ENCODE data around the gene LRRN2. TPM values are rescaled to one million over a fixed set of nuclear protein-coding genes. Genes with fewer than 3 reads are reported as not detected.

LRRN2 gene
- polyA plus RNA-seq, 1 experiment: not detected

DNA sequence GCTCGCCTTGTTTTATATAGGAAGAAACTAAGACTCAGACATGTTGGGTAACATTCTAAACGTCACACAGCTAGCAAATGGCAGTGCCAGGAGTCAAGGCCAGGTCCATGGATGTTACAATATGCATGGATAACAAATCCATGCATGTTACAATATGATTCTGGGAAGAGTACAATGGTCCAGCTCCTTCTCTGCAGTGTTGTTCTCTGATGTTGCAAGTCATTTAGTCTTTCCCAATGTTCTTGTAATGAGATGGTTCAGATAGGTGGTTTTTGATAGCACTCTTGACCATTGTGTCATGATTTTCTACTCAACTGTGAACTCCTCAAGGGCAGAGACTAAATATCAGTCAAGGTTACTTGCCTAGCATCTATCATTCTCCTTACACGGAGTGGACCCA lies 15.7 kb upstream of the LRRN2 start:
- POLR2A ChIA-PET: no interaction called here
- TF ChIP-seq, protein P1, sequence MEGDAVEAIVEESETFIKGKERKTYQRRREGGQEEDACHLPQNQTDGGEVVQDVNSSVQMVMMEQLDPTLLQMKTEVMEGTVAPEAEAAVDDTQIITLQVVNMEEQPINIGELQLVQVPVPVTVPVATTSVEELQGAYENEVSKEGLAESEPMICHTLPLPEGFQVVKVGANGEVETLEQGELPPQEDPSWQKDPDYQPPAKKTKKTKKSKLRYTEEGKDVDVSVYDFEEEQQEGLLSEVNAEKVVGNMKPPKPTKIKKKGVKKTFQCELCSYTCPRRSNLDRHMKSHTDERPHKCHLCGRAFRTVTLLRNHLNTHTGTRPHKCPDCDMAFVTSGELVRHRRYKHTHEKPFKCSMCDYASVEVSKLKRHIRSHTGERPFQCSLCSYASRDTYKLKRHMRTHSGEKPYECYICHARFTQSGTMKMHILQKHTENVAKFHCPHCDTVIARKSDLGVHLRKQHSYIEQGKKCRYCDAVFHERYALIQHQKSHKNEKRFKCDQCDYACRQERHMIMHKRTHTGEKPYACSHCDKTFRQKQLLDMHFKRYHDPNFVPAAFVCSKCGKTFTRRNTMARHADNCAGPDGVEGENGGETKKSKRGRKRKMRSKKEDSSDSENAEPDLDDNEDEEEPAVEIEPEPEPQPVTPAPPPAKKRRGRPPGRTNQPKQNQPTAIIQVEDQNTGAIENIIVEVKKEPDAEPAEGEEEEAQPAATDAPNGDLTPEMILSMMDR (IDR thresholded peaks at IDR 0.05; ENCODE audit: low read depth, low read length): no peak
- no peak overlapping the region for H3K4me3 ChIP-seq (ENCODE audit: low read depth, low read length)
- no peak overlapping the region for H3K27ac ChIP-seq (ENCODE audit: low read depth, low read length)
- CTCF ChIA-PET: no interaction called here
- peaks cover 12% of the 10 kb centered on the region for H3K27me3 ChIP-seq (ENCODE audit: control insufficient read depth, insufficient read depth, low read length)
- no peaks in the 10 kb centered on the region for H3K9me3 ChIP-seq (ENCODE audit: control insufficient read depth, insufficient read depth, low read length)
- no peak for DNase-seq (ENCODE audit: low read depth, low spot score)

DNA sequence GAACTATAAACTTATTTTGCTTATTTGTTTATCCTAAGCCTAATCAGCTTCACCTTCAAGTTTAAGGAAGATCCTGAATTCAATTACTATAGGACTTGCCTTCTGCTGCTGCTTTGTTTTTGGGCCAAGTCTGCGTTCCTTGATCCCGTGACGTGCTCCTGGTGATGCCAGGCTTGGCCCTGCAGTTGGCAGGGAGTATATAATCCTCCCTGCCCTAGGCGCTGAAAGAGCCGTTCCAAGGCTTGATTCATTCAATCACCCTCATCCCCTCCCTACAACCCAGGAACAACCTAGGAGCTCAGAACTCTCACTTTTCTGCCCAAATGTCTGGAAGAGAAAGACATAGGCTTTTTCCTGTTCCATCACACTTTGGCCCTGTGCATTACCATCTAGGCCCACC lies 12.4 kb upstream of the LRRN2 start:
- TF ChIP-seq, protein P1 (IDR thresholded peaks at IDR 0.05; ENCODE audit: low read depth, low read length): no peak
- POLR2A ChIA-PET: no interaction called here

DNA sequence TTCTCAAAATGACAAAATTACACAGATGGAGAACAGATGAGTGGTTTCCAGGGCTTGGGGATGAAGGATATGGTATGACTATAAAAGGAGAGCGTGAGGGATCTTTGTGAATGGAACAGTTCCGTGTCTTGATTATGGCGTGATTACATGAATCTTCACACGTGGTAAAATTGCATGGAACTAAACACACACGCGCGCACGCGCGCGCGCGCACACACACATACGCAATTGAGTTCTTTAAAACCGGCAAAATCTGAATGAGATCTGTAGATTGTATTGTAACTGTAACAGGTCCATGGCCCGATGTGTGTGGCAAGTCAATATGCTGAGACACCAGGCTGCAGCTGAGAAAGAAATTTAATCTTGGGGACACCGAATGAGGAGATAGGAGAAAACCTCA lies 11.1 kb upstream of the LRRN2 start:
- Histone ChIP-seq H3K4me3 (ENCODE audit: low read depth, low read length) (no peak overlapping the region), H3K27ac (ENCODE audit: low read depth, low read length) (no peak overlapping the region), H3K27me3 (ENCODE audit: control insufficient read depth, insufficient read depth, low read length) (peaks cover 14% of the 10 kb centered on the region), H3K9me3 (ENCODE audit: control insufficient read depth, insufficient read depth, low read length) (no peaks in the 10 kb centered on the region)
- DNase-seq (ENCODE audit: low read depth, low spot score): no peak
- TF ChIP-seq, protein P1 (IDR thresholded peaks at IDR 0.05; ENCODE audit: low read depth, low read length): no peak
- ChIA-PET CTCF (interaction anchor here (0.6 kb wide), 1 partner anchor 115 kb away, joined by 3 read pairs; no protein-coding TSS in a partner anchor), POLR2A (no interaction called here)

More for the DNA sequence above, 12.4 kb upstream of the LRRN2 start:
- no peak for DNase-seq (ENCODE audit: low read depth, low spot score)
- H3K4me3 ChIP-seq (ENCODE audit: low read depth, low read length): no peak overlapping the region
- CTCF ChIA-PET: interaction anchor here (0.9 to 1.0 kb wide), 2 partner anchors 94 to 133 kb away, joined by 3 read pairs; no protein-coding TSS in a partner anchor
- peaks cover 10% of the 10 kb centered on the region for H3K27me3 ChIP-seq (ENCODE audit: control insufficient read depth, insufficient read depth, low read length)
- H3K27ac ChIP-seq (ENCODE audit: low read depth, low read length): no peak overlapping the region
- H3K9me3 ChIP-seq (ENCODE audit: control insufficient read depth, insufficient read depth, low read length): no peaks in the 10 kb centered on the region

DNA sequence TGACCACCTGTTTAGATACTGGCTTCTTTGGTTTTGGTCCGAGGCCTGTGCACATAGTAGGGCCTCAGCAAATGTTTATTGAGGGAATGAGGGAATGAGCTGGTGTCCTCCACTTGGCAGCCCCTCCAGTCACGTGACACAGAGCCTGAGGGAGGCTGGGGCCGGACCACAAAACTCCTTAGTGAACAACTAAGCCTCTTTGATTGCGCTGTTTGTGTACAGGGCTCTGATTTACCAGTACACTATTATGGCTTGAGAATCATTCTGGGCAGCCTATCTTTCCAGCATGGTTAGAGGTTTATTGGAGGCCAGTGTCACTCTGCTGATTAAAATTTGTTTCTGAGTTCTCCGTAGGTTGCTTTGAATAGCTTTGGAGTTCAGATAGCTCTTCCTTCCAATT lies 10.2 kb upstream of the LRRN2 start:
- Histone ChIP-seq H3K27me3 (ENCODE audit: control insufficient read depth, insufficient read depth, low read length) (peaks cover 14% of the 10 kb centered on the region), H3K4me3 (ENCODE audit: low read depth, low read length) (no peak overlapping the region), H3K9me3 (ENCODE audit: control insufficient read depth, insufficient read depth, low read length) (no peaks in the 10 kb centered on the region), H3K27ac (ENCODE audit: low read depth, low read length) (no peak overlapping the region)
- POLR2A ChIA-PET: no interaction called here
- CTCF ChIA-PET: no interaction called here
- TF ChIP-seq, protein P1 (IDR thresholded peaks at IDR 0.05; ENCODE audit: low read depth, low read length): no peak
- no peak for DNase-seq (ENCODE audit: low read depth, low spot score)

DNA sequence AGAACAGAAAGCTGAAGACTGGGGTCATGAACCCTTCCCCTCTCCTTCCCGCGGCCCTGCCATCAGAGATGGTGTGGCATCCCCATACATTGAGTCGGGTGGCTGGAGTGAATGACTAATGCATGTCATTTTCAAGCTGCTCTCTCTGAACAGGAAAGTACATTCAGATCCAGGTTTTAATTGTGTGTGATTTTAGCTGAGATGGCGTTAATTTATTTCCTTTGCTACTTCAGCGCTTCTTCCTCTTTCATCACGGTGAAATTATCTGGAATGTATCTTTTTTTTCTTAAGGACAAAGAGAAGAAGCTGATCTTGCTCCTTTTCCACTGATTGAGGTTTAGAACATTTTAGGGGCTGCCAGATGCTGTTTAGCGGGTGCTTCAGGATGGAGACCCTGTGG lies 8.6 kb upstream of the LRRN2 start:
- TF ChIP-seq, protein P1 (IDR thresholded peaks at IDR 0.05; ENCODE audit: low read depth, low read length): no peak
- peaks cover 14% of the 10 kb centered on the region for H3K27me3 ChIP-seq (ENCODE audit: control insufficient read depth, insufficient read depth, low read length)
- CTCF ChIA-PET: interaction anchor here (1.3 to 1.6 kb wide), 2 partner anchors 53 to 113 kb away, joined by 3 to 4 read pairs; no protein-coding TSS in a partner anchor

More for the DNA sequence above, 8.6 kb upstream of the LRRN2 start:
- POLR2A ChIA-PET: no interaction called here
- H3K27ac ChIP-seq (ENCODE audit: low read depth, low read length): no peak overlapping the region
- H3K9me3 ChIP-seq (ENCODE audit: control insufficient read depth, insufficient read depth, low read length): no peaks in the 10 kb centered on the region
- no peak overlapping the region for H3K4me3 ChIP-seq (ENCODE audit: low read depth, low read length)
- DNase-seq (ENCODE audit: low read depth, low spot score): no peak
